HepG2 (cell line): Measurements from ENCODE around the gene AKT2. TPM values are rescaled to one million over a fixed set of nuclear protein-coding genes. Genes with fewer than 3 reads are reported as not detected.

ENCODE experiments used
- ATAC-seq: fragments of 200-7000 bp; cut with Tn5 transposase; 3 replicates; pipeline ENCODE4 v1.9.1; 2020; ENCODE audit warnings: mild to moderate bottlenecking, moderate library complexity
- BruUV-seq: library from RNA; stranded (reverse); fragments of 400-500 nt; replicated peaks from 2 replicates; lab custom pipeline; 2021; lab: Mats Ljungman, UMichigan
- CTCF ChIA-PET: fragments of 300-600 bp; formaldehyde crosslinking; extraction: SDS; loops from one replicate; lab custom pipeline; 2021; ENCODE audit warnings: low total read pairs, inconsistent platforms, low intra/inter-chr PET ratio; lab: Yijun Ruan, JAX
- POLR2A ChIA-PET: fragments of 350-600 bp; sonication (Branson Sonifier 250); formaldehyde crosslinking; loops from one replicate; lab custom pipeline; 2020; ENCODE audit warnings: antibody characterized with exemption, inconsistent platforms; lab: Yijun Ruan, JAX
- DNase-seq: peaks from one replicate; pipeline ENCODE4 v3.0.0-alpha.2; 2015; ENCODE audit warnings: low spot score
- FAIRE-seq: peaks from 3 replicates; lab custom pipeline; 2011; peaks lifted over from hg19 to GRCh38; lab: Jason Lieb, UNC
- H2AFZ ChIP-seq: one replicate; pipeline ENCODE4 v1.6.1; 2011; ENCODE audit warnings: low read length, inconsistent platforms
- H3K27ac ChIP-seq: fragments of 300-600 bp; 3 replicates; pipeline ENCODE4 v1.8.0; 2011; ENCODE audit warnings: mixed run types, mild to moderate bottlenecking, mixed read lengths, low read length, inconsistent platforms; ENCODE audit not compliant: insufficient read depth; ENCODE audit errors: extremely low read length
- H3K27me3 ChIP-seq, 2 experiments: fragments of 200-600 bp in 1 of 2; 2 replicates in 1 of 2; 3 replicates in 1 of 2; pipeline versions ENCODE4 v1.6.0 to v1.8.0; 2011; ENCODE audit warnings: low read length in 2 of 2, mild to moderate bottlenecking in 2 of 2, moderate library complexity in 2 of 2, inconsistent platforms in 1 of 2; ENCODE audit not compliant: insufficient read depth in 2 of 2, control insufficient read depth in 1 of 2
- H3K36me3 ChIP-seq, 2 experiments: fragments of 200-600 bp in 1 of 2; replicated peaks in 1 of 2; 2 replicates in 1 of 2; 3 replicates in 1 of 2; pipeline versions ENCODE4 v1.5.1 to v1.8.0; 2011; ENCODE audit warnings: low read length in 2 of 2, inconsistent platforms in 1 of 2; ENCODE audit not compliant: insufficient read depth in 2 of 2, control insufficient read depth in 1 of 2
- H3K4me1 ChIP-seq: 2 replicates; pipeline ENCODE4 v1.5.1; 2012; ENCODE audit warnings: low read length, inconsistent platforms; ENCODE audit not compliant: insufficient read depth
- H3K4me2 ChIP-seq: 2 replicates; pipeline ENCODE4 v1.6.0; 2011; ENCODE audit warnings: low read depth, low read length, inconsistent platforms
- H3K4me3 ChIP-seq, 3 experiments: fragments of 200-600 bp in 1 of 3; sonication (generic), shearing (Covaris generic) in 1 of 3; replicated peaks in 1 of 3; 2 replicates each; pipeline ENCODE4 v1.5.1; 2011 to 2016; ENCODE audit warnings: low read length in 3 of 3, inconsistent platforms in 2 of 3, low read depth in 2 of 3, mild to moderate bottlenecking in 2 of 3, control low read depth in 1 of 3, mixed read lengths in 1 of 3; ENCODE audit not compliant: insufficient read depth in 1 of 3
- H3K79me2 ChIP-seq: one replicate; pipeline ENCODE4 v1.6.1; 2011; ENCODE audit warnings: low read length, inconsistent platforms; ENCODE audit not compliant: insufficient read depth
- H3K9ac ChIP-seq: 2 replicates; pipeline ENCODE4 v1.6.0; 2011; ENCODE audit warnings: mild to moderate bottlenecking, low read depth, low read length, inconsistent platforms; ENCODE audit not compliant: insufficient read depth
- H3K9me3 ChIP-seq: 2 replicates; pipeline ENCODE4 v1.5.1; 2012; ENCODE audit warnings: mild to moderate bottlenecking, low read length
- H4K20me1 ChIP-seq: 2 replicates; pipeline ENCODE4 v1.6.0; 2011; ENCODE audit warnings: inconsistent platforms, mild to moderate bottlenecking, low read length, moderate library complexity; ENCODE audit not compliant: insufficient read depth
- CENPT ChIP-seq: sonication (generic); formaldehyde crosslinking; IDR thresholded peaks from 2 replicates; pipeline ENCODE4 v1.8.0; 2022; ENCODE audit warnings: low read depth, mild to moderate bottlenecking, moderate library complexity, missing genetic modification reagents
- HNRNPLL ChIP-seq: fragments of 200-400 bp; formaldehyde crosslinking; IDR thresholded peaks from 2 replicates; pipeline ENCODE4 v1.6.1; 2017; ENCODE audit warnings: mild to moderate bottlenecking, low read depth, low read length; ENCODE audit not compliant: poor library complexity, severe bottlenecking
- MZF1 ChIP-seq: sonication (generic); formaldehyde crosslinking; IDR thresholded peaks from 2 replicates; pipeline ENCODE4 v1.8.1; 2023; ENCODE audit warnings: mild to moderate bottlenecking, missing genetic modification reagents, borderline replicate concordance
- NCOA1 ChIP-seq: sonication (generic); formaldehyde crosslinking; IDR thresholded peaks from 2 replicates; pipeline ENCODE4 v1.9.0; 2021; ENCODE audit warnings: missing genetic modification reagents
- SMAD9 ChIP-seq: sonication (generic); formaldehyde crosslinking; IDR thresholded peaks from 2 replicates; pipeline ENCODE4 v1.5.1; 2020; ENCODE audit warnings: mild to moderate bottlenecking, missing genetic modification reagents
- ZBTB7B ChIP-seq: sonication (generic); formaldehyde crosslinking; IDR thresholded peaks from 2 replicates; pipeline ENCODE4 v1.4.0; 2020; ENCODE audit warnings: missing genetic modification reagents
- ZKSCAN1 ChIP-seq: fragments of 150-350 bp; IDR thresholded peaks from 2 replicates; pipeline ENCODE4 v1.6.1; 2014; ENCODE audit warnings: low read length
- ZNF101 ChIP-seq: sonication (generic); formaldehyde crosslinking; IDR thresholded peaks from 2 replicates; pipeline ENCODE4 v1.4.0; 2020; ENCODE audit warnings: mild to moderate bottlenecking, low read depth, missing genetic modification reagents, borderline replicate concordance
- ZNF891 ChIP-seq: sonication (generic); formaldehyde crosslinking; IDR thresholded peaks from 2 replicates; pipeline ENCODE4 v1.5.0; 2020; ENCODE audit warnings: mild to moderate bottlenecking, missing genetic modification reagents
- WGBS: methylation state at CpG from one replicate; pipeline ENCODE4 v1.1.6; 2017; ENCODE audit warnings: low lambda C conversion rate; 5-methylcytosine and 5-hydroxymethylcytosine counted together
- in situ Hi-C: cut with HindIII; loops from 2 replicates; pipeline ENCODE4 v1.10.0; 2017; ENCODE audit warnings: low pct_unique_long_range_greater_than_20kb; ENCODE audit not compliant: extremely low pct_ligation_motif_present
- intact Hi-C: fragments of 100-400 bp; cut with micrococcal nuclease; formaldehyde crosslinking; loops from one replicate; pipeline ENCODE4 v1.10.0; 2022; ENCODE audit not compliant: unreplicated experiment
- polyA plus RNA-seq, 8 experiments: library from polyadenylated mRNA; depleted of rRNA in 3 of 8; stranded (reverse) in 7 of 8; unstranded in 1 of 8; fragments of >200 nt; fragmentation: Illumina TruSeq in 4 of 8; extraction: Trizol in 4 of 8; gene quantifications; 2 replicates each; pipeline versions ENCODE4 v1.2.1 to v1.2.3, GENCODE V29; 2011 to 2016; ENCODE audit warnings: low read depth in 4 of 8, missing spikeins in 1 of 8, mixed read lengths in 1 of 8; ENCODE audit not compliant: insufficient read depth in 1 of 8
- total RNA-seq, 5 experiments: library from RNA; depleted of rRNA; stranded (reverse); fragments of >200 nt; fragmentation: Illumina TruSeq; extraction: Trizol; gene quantifications; 2 replicates each; pipeline ENCODE4 v1.2.3, GENCODE V29; 2016; ENCODE audit warnings: low read depth in 1 of 5
- TF ChIP-seq, protein P1 (sequence below): sonication (generic); formaldehyde crosslinking; IDR thresholded peaks from 2 replicates; pipeline ENCODE4 v1.5.0; 2020; ENCODE audit warnings: missing genetic modification reagents

Gene AKT2
- total and polyA plus RNA-seq, 2 of the 13 experiments (the other 11 are each of a cell fraction or from before 2014, with no cell fraction given): 82.1 to 173 TPM

GRCh38 chr19:40314656-40315055, 29.5 kb upstream of the AKT2 start:
- in situ Hi-C loops (no loop called here), intact Hi-C loops (no loop called here)
- peaks cover 10% of the 10 kb centered on the region for H3K4me1 ChIP-seq
- H3K4me2 ChIP-seq: no peak overlapping the region
- no peak overlapping the region for H3K4me3 ChIP-seq
- WGBS: 94% methylated on average over 2 of the region's 2 CpGs
- no peaks in the 10 kb centered on the region for H4K20me1 ChIP-seq
- no peak for ATAC-seq
- no peak overlapping the region for H2AFZ ChIP-seq
- no peak for TF ChIP-seq CENPT
- TF ChIP-seq, protein P1, sequence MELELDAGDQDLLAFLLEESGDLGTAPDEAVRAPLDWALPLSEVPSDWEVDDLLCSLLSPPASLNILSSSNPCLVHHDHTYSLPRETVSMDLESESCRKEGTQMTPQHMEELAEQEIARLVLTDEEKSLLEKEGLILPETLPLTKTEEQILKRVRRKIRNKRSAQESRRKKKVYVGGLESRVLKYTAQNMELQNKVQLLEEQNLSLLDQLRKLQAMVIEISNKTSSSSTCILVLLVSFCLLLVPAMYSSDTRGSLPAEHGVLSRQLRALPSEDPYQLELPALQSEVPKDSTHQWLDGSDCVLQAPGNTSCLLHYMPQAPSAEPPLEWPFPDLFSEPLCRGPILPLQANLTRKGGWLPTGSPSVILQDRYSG: no peak
- no peak for TF ChIP-seq HNRNPLL
- no peak for TF ChIP-seq SMAD9
- TF ChIP-seq ZBTB7B (CRISPR knock-in tag): no peak
- no peak for TF ChIP-seq MZF1
- no peak for TF ChIP-seq ZNF101
- no peak for TF ChIP-seq ZKSCAN1
- TF ChIP-seq ZNF891 (CRISPR knock-in tag): no peak
- TF ChIP-seq NCOA1 (CRISPR knock-in tag): no peak
- no peak for DNase-seq
- ChIA-PET CTCF (no interaction called here), POLR2A (no interaction called here)
- H3K27ac ChIP-seq: no peak overlapping the region
- no peak for FAIRE-seq
- no peaks in the 10 kb centered on the region; a peak in 1 of 5 replicates for H3K36me3 ChIP-seq
- no peaks in the 10 kb centered on the region for H3K79me2 ChIP-seq
- H3K9me3 ChIP-seq: no peaks in the 10 kb centered on the region
- no peak overlapping the region for H3K9ac ChIP-seq
- no TSS peak for BruUV-seq
- no peaks in the 10 kb centered on the region for H3K27me3 ChIP-seq
